H1 (cell line): Measurements from ENCODE around the gene HRH1. TPM values are rescaled to one million over a fixed set of nuclear protein-coding genes. Genes with fewer than 3 reads are reported as not detected.

Experiments
- BCL11A ChIP-seq, 2 experiments: IDR thresholded peaks; one replicate each; pipeline ENCODE4 v1.6.1; 2011; ENCODE audit warnings: low read depth in 2 of 2, low read length in 2 of 2, mild to moderate bottlenecking in 2 of 2
- CBX5 ChIP-seq: fragments of 300-800, 300-1000 bp; sonication (generic); IDR thresholded peaks from 2 replicates; pipeline ENCODE4 v1.7.1; 2016; ENCODE audit warnings: antibody characterized with exemption, low read length, low read depth
- HDAC2 ChIP-seq, 2 experiments: fragments of 300-600 bp in 1 of 2; sonication (generic) in 1 of 2; IDR thresholded peaks; 2 replicates each; pipeline ENCODE4 v1.6.1; 2011 to 2012; ENCODE audit warnings: low read depth in 2 of 2, low read length in 2 of 2, mild to moderate bottlenecking in 2 of 2, moderate library complexity in 2 of 2, borderline replicate concordance in 1 of 2, inconsistent platforms in 1 of 2
- POLR2A ChIP-seq, 2 experiments: IDR thresholded peaks; 1 replicate in 1 of 2; 2 replicates in 1 of 2; pipeline ENCODE4 v1.6.1; 2011; ENCODE audit warnings: low read depth in 2 of 2, low read length in 2 of 2, mild to moderate bottlenecking in 2 of 2; ENCODE audit errors: control extremely low read depth in 1 of 2
- SAP30 ChIP-seq: fragments of 300-600 bp; sonication (generic); IDR thresholded peaks from 2 replicates; pipeline ENCODE4 v1.7.1; 2012; ENCODE audit warnings: low read length, moderate library complexity, mild to moderate bottlenecking, inconsistent platforms; ENCODE audit not compliant: insufficient read depth, insufficient replicate concordance
- SP2 ChIP-seq: IDR thresholded peaks from 2 replicates; pipeline ENCODE4 v1.6.1; 2012; ENCODE audit warnings: mild to moderate bottlenecking, low read length, inconsistent platforms
- SRF ChIP-seq: IDR thresholded peaks from 2 replicates; pipeline ENCODE4 v1.6.1; 2011; ENCODE audit warnings: mild to moderate bottlenecking, low read depth, low read length, moderate library complexity
- SUZ12 ChIP-seq: fragments of 200-600 bp; sonication (generic); IDR thresholded peaks from 2 replicates; pipeline ENCODE4 v1.6.1; 2012; ENCODE audit warnings: mild to moderate bottlenecking, inconsistent platforms, low read length, moderate library complexity, mixed read lengths
- TEAD4 ChIP-seq: IDR thresholded peaks from 2 replicates; pipeline ENCODE4 v1.6.1; 2012; ENCODE audit warnings: low read depth, low read length, inconsistent platforms, mixed read lengths
- YY1 ChIP-seq: IDR thresholded peaks from 2 replicates; pipeline ENCODE4 v1.6.1; 2011; ENCODE audit warnings: low read depth, mild to moderate bottlenecking, low read length
- polyA plus RNA-seq, 7 experiments: library from polyadenylated mRNA; depleted of rRNA in 3 of 7; stranded (reverse) in 5 of 7; unstranded in 2 of 7; fragments of >200 nt in 5 of 7; fragments of 200-250 nt in 2 of 7; gene quantifications; 1 replicate in 5 of 7; 2 replicates in 1 of 7; 4 replicates in 1 of 7; pipeline versions ENCODE4 v1.2.1 to v1.2.3, GENCODE V29; 2011 to 2013; ENCODE audit warnings: missing spikeins in 2 of 7, mixed read lengths in 2 of 7
- total RNA-seq: library from RNA; stranded (reverse); fragmentation: NEBNext Ultra II Directional; extraction: Animal tissue kit (Norgen Biotek cat#: 25700); gene quantifications from 2 replicates; pipeline ENCODE4 v1.2.1, GENCODE V29; 2021
- TF ChIP-seq, protein P1 (sequence below): IDR thresholded peaks from 2 replicates; pipeline ENCODE4 v1.6.1; 2011; ENCODE audit warnings: low read length, improper control_type of control experiment

Gene HRH1
- total and polyA plus RNA-seq, 2 of the 8 experiments (the other 6 are each of a cell fraction or from before 2014, with no cell fraction given) = 0.11 TPM; not detected in 1

DNA sequence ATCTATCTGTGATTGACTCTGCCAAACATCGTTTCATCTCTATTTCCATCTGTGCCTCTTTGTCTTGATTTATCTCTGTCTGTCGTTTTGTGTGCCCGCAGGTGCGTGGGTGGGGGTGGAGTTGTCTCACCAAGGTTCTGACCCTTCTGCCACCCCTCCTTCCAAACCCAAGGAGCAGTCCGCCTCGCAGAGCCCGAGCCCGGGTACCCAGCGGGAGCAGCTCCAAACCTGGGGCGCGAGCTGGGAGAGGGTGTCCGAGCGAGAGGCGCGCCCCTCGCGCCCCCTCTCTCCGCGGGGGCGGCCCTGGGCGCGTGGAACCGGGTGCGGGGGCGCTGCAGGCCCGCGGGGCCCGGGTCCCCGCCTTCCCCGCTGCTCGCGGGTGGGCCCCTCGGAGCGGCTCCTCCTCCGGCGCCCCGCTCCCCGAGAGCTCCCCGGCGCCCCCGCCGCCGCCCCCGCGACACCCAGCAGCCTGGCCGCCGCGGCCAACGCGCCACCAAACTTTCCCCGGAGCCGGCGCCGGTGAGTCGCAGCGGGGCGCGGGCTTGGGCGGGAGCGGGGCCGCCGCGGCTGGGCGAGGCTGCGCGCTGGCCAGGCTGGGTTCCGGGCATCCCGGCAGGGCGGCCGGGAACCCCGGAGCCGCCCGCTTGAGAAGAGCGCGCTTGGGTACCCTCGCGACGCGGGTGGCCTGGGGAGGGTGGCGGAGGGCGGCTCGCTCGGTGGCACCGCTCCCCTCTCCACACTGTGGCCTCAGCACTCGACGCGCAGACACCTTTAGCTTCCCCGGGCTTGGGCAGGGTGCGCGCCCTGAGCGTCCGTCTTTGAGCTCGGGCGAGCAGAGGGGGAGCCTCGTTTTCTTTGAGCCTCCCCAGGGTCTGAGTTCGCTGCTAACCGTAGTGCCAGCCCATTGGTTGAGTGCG, at the start of gene HRH1 (continued):
- TF ChIP-seq, protein P1, sequence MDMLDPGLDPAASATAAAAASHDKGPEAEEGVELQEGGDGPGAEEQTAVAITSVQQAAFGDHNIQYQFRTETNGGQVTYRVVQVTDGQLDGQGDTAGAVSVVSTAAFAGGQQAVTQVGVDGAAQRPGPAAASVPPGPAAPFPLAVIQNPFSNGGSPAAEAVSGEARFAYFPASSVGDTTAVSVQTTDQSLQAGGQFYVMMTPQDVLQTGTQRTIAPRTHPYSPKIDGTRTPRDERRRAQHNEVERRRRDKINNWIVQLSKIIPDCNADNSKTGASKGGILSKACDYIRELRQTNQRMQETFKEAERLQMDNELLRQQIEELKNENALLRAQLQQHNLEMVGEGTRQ = no peak
- peak; percentile 64 for TF ChIP-seq SUZ12
- 0 out of 4 replicates have a peak, but pooled peaks of 1 of the 2 experiments have one; percentile 11 for TF ChIP-seq HDAC2 (IDR thresholded peaks at IDR 0.05; ENCODE audit: borderline replicate concordance in 1 of 2, low read depth in 2 of 2, low read length in 2 of 2)
- no peak for TF ChIP-seq YY1
- no peak for TF ChIP-seq BCL11A (IDR thresholded peaks at IDR 0.05; ENCODE audit: low read depth in 2 of 2, low read length in 2 of 2)
- no peak for TF ChIP-seq POLR2A (IDR thresholded peaks at IDR 0.05; ENCODE audit: control extremely low read depth in 1 of 2, low read depth in 2 of 2, low read length in 2 of 2)
- TF ChIP-seq SP2 = no peak
- TF ChIP-seq CBX5 = no peak
- no peak for TF ChIP-seq TEAD4
- no peak for TF ChIP-seq SRF
- TF ChIP-seq SAP30 = no peak
